GM21825 (cell line): ENCODE measurements around the gene HERC6.
"Not testable (repeated sequence)": the region's sequence is repeated elsewhere in the genome, so short reads cannot be mapped to it uniquely, and the experiment has no call there.

ENCODE experiments used
- ATAC-seq: cut with Tn5 transposase; IDR thresholded peaks from one replicate; pipeline ENCODE4 v1.9.1; 2021; ENCODE audit warnings: mild to moderate bottlenecking, moderate library complexity; ENCODE audit not compliant: unreplicated experiment

Gene HERC6

DNA sequence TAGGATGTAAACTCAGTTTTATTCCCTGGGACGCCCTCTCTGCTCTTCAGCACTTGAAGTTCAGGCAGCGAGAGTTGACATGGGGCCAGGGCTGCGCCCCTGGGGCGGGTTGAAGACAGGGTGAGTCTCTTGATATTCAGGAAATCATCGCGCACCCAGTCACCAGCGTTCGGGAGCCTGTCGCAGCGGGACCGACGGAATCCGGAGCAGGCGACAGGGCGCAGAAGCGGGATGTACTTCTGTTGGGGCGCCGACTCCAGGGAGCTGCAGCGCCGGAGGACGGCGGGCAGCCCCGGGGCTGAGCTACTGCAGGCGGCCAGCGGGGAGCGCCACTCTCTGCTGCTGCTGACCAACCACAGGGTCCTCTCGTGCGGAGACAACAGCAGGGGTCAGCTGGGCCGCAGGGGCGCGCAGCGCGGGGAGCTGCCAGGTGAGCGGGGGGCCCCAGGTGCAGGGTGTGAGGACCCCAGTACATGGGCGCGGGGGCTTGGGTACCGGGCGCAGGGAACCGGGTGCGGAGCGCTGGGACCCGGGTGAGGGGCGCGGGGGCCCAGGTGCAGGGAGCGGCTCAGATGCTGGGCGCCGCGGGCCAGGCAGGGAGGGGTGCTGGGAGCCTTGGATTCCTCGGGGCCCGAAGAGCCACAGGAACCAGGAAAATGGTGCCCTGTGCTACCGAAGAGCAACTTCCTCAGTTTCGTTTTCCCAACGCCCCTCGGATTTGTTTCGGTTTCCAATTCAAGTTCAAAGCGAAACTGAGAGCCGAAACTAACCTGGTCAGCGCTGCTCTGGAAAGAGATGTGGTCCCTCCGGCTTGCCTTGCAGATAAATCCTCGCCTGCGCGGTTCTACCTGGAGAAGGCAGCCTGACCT, at the start of gene HERC6:
Gene HERC6 (plus strand): TSS at position 162 of the 869 bp plus-strand sequence. CDS start 70 bp downstream, at position 232.
- ATAC-seq, result peak; percentile 74

GRCh38 chr4:88333741-88334405, 44.8 kb upstream of the HERC6 start:
- no peak for ATAC-seq

- ATAC-seq, result no peak
Measured at GRCh38 chr4:88335092-88335665, 43.5 kb upstream of the HERC6 start.

GRCh38 chr4:88341227-88342192, 37.1 kb upstream of the HERC6 start:
- no peak for ATAC-seq

GRCh38 chr4:88346902-88347301, 31.8 kb upstream of the HERC6 start:
- not testable (repeated sequence) for ATAC-seq

DNA sequence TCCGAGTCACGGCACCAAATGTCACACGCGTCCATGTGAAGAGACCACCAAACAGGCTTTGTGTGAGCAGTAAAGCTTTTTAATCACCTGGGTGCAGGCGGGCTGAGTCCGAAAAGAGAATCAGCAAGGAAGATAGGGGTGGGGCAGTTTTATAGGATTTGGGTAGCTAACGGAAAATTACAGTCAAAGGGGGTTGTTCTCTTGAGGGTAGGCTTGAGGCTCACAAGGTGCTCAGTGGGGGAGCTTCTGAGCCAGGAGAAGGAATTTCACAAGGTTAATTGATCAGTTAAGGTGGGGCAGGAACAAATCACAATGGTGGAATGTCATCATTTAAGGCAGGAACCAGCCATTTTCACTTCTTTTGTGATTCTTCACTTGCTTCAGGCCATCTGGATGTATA, 29.9 kb upstream of the HERC6 start:
- ATAC-seq, result not testable (repeated sequence)

DNA sequence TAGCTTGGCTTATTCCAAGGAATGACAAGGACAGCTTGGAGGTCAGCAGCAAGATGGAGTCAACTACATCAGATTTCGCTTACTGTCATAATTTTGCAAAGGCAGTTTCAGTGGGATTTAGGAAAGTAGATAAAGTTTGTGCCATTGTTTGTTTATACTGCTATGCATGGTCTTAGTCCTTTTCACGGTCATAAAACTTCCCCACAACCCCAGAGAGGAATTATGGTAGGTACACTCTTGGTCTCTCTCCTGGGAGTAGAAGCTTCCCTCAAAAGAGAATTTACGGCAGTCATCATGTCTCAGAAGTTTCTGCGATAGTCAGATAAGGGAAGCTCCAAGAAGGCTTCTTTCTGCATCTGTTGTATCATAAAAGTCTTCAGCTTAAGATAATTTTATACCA, 27.9 kb upstream of the HERC6 start:
- ATAC-seq, result no peak

- ATAC-seq, result no peak
Measured at GRCh38 chr4:88352062-88352740, 26.5 kb upstream of the HERC6 start.

DNA sequence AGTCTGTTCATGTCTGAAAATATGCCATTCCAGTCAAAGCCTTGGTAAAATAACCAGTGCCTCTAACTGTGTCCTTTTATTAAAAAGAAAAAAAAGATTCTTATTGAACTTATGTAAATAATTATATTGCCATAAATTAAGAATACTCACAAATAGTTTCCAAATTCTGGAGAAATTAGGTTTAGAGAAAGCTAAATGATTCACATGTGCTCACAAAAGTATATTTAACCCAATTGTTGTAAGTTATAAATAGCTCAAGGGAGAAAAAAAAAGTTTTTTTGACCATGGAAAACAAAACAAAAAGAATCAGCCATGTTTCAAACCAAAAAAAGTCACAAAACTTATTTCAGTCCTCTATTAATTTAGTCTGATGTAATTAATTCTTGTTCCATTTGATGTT, 25.3 kb upstream of the HERC6 start:
- no peak for ATAC-seq

- no peak for ATAC-seq
Measured at GRCh38 chr4:88356771-88357170, 21.9 kb upstream of the HERC6 start.

- no peak for ATAC-seq
Measured at GRCh38 chr4:88357262-88357661, 21.4 kb upstream of the HERC6 start.

GRCh38 chr4:88359558-88359957, 19.1 kb upstream of the HERC6 start:
- ATAC-seq, result no peak

DNA sequence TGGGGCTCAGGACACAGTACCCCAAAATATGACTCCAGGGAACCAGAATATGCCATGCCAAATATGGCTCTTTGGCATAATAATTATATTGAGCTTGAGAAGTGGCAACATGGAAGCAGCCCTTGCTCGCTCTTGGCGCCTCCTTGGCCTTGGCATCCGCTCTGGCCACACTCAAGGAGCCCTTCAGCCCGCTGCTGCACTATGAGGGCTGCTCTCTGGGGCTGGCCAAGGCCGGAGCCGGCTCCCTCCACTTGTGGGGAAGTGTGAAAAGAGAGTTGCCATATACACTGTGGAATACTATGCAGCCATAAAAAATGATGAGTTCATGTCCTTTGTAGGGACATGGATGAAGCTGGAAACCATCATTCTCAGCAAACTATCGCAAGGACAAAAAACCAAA, 18.4 kb upstream of the HERC6 start:
- ATAC-seq, result no peak

DNA sequence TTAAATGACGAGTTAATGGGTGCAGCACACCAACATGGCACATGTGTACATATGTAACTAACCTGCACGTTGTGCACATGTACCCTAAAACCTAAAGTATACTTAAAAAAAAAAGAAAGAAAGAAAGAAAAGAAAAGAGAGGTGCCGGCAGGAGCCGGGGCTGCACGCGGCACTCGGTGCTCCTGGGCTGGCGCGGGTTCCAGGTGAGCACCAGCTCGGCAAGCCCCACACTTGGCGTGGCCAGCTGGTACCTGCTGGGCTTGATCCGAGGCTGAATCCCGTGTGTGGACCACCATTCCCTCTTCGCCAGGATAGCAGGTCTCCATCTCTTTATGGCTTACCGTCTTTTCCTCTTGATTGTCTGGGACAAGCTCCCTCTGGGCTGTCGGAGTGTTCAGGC, 17.9 kb upstream of the HERC6 start:
- no peak for ATAC-seq

GRCh38 chr4:88361217-88361773, 17.4 kb upstream of the HERC6 start:
- not testable (repeated sequence) for ATAC-seq

DNA sequence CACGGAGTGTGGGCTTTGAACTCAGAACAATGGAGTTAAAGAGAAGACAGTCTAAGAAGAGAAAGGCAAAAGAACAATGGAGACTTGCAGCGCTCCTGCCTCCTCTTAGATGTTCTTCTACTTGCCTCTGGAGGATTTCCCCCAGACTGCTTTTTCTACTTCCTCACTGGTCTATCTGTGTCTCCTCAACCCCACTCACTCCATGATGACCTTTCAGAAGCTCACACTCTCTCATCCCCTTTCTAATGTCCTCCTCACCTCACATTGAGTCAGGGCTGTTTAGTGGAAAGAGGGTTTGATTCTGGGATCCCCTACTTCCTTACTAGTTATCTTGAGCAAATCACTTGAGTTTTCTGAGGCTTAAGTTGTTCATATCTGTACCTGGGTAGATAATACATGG, 12.2 kb upstream of the HERC6 start:
- ATAC-seq, result no peak

DNA sequence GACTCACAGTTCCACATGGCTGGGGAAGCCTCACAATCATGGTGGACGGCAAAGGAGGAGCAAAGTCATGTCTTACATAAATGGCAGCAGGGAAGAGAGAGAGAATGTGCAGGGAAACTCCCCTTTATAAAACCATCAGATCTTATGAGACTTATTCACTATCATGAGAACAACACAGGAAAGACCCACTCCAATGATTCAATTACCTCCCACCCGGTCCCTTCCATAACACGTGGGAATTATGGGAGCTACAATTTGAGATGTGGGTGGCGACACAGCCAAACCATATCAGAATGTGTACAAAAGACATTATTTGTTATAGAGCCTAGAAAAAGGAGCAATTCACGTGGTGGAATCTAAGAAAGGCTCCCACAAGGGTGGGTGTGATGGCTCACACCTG, 10.8 kb upstream of the HERC6 start:
- no peak for ATAC-seq

DNA sequence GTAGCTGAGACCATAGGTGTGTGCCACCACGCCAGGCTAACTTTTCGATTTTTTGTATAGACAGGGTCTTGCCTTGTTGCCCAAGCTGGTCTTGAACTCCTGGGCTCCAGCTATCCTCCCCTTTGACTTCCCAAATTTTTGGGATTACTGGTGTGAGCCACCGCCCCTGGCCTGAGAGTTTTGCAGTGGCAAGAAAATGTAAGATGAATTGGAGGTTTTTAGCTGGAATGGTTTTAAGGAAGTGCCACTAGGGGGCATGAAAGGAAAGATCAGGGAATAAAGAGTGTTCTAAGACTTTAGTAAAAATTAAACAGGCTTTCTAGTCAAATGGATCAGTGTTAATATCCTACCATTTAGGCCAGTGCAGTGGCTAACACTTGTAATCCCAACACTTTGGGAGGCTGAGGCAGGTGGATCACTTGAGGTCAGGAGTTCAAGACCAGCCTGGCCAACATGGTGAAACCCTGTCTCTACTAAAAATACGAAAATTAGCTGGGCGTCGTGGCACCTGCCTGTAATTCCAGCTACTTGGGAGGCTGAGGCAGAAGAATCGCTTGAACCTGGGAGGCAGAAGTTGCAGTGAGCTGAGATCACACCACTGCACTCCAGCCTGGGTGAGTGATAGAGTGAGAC, 9.4 kb upstream of the HERC6 start:
- ATAC-seq, result not testable (repeated sequence)

GRCh38 chr4:88381123-88381522, 2.5 kb downstream of the HERC6 start:
- ATAC-seq, result no peak
